ENCODE data around the gene CRADD.

- TF ChIP-seq CTCF (IDR thresholded peaks at IDR 0.05) (no peak), POLR2A (IDR thresholded peaks at IDR 0.05) (no peak)
Measured at GRCh38 chr12:93795352-93795751, 118.2 kb downstream of the CRADD start.
